ENCODE results near the gene IER5. TPM values are rescaled to one million over a fixed set of nuclear protein-coding genes. Genes with fewer than 3 reads are reported as not detected.

The IER5 gene
- total and polyA plus RNA-seq, 3 experiments from 2014 or later, result 29.0 to 57.2 (median 52.3) TPM

GRCh38 chr1:181079382-181079781 lies 9.1 kb upstream of the IER5 start:
- no peak overlapping the region for H3K4me3 ChIP-seq (ENCODE audit: low read length)
- no peaks in the 10 kb centered on the region for H3K9me3 ChIP-seq (ENCODE audit: low read length)
- ChIA-PET POLR2A (no interaction called here), CTCF (interaction anchor here (1.1 to 4.2 kb wide), 3 partner anchors 36 to 111 kb away, joined by 3 to 27 read pairs (median 3); no protein-coding TSS in a partner anchor)
- Mint-ChIP-seq H3K4me3 (no peak overlapping the region), H3K27me3 (peaks cover 25 to 53% of the 10 kb centered on the region in 2 donors), H3K4me1 (peaks cover under 1 to 9% (median 2%) of the 10 kb centered on the region in 3 donors), H3K27ac (no peak overlapping the region), H3K36me3 (peaks cover 0 to 2% (median 0%) of the 10 kb centered on the region in 3 donors), H3K9me3 (no peaks in the 10 kb centered on the region)
- no peak for DNase-seq
- no peak overlapping the region for H3K27ac ChIP-seq (ENCODE audit: low read depth, low read length)
- H3K27me3 ChIP-seq (ENCODE audit: insufficient read depth, low read length, poor library complexity, severe bottlenecking), result no peaks in the 10 kb centered on the region
- no peaks in the 10 kb centered on the region for H3K36me3 ChIP-seq (ENCODE audit: insufficient read depth, low read length)
- peaks cover 2% of the 10 kb centered on the region for H3K4me1 ChIP-seq (ENCODE audit: insufficient read depth, low read length)

- Mint-ChIP-seq H3K4me1 (peaks cover 3 to 12% (median 4%) of the 10 kb centered on the region in 3 donors), H3K4me3 (no peak overlapping the region)
Observed at GRCh38 chr1:181079920-181080319, 8.6 kb upstream of the IER5 start.

GRCh38 chr1:181080556-181080955 lies 7.9 kb upstream of the IER5 start:
- H3K9me3 ChIP-seq (ENCODE audit: low read length), result no peaks in the 10 kb centered on the region
- CTCF ChIA-PET, result interaction anchor here (4.2 kb wide), 1 partner anchor 63 kb away, joined by 27 read pairs; no protein-coding TSS in a partner anchor
- no peaks in the 10 kb centered on the region for H3K36me3 ChIP-seq (ENCODE audit: insufficient read depth, low read length)
- no peak for DNase-seq
- H3K4me3 Mint-ChIP-seq, result no peak overlapping the region
- H3K27me3 ChIP-seq (ENCODE audit: insufficient read depth, low read length, poor library complexity, severe bottlenecking), result no peaks in the 10 kb centered on the region
- H3K36me3 Mint-ChIP-seq, result no peaks in the 10 kb centered on the region
- H3K27ac ChIP-seq (ENCODE audit: low read depth, low read length), result no peak overlapping the region
- no peak overlapping the region for H3K27ac Mint-ChIP-seq
- H3K9me3 Mint-ChIP-seq, result no peaks in the 10 kb centered on the region
- no peak overlapping the region for H3K4me3 ChIP-seq (ENCODE audit: low read length)
- H3K4me1 ChIP-seq (ENCODE audit: insufficient read depth, low read length), result peaks cover 6% of the 10 kb centered on the region
- POLR2A ChIA-PET, result no interaction called here
- H3K27me3 Mint-ChIP-seq, result peaks cover 25 to 48% of the 10 kb centered on the region in 2 donors
- H3K4me1 Mint-ChIP-seq, result peaks cover 3 to 12% (median 4%) of the 10 kb centered on the region in 3 donors

More at GRCh38 chr1:181079920-181080319, 8.6 kb upstream of the IER5 start:
- no peaks in the 10 kb centered on the region for H3K27me3 ChIP-seq (ENCODE audit: insufficient read depth, low read length, poor library complexity, severe bottlenecking)
- Mint-ChIP-seq H3K27ac (no peak overlapping the region), H3K9me3 (no peaks in the 10 kb centered on the region), H3K36me3 (no peaks in the 10 kb centered on the region), H3K27me3 (peaks cover 25 to 49% of the 10 kb centered on the region in 2 donors)
- no peaks in the 10 kb centered on the region for H3K36me3 ChIP-seq (ENCODE audit: insufficient read depth, low read length)
- no peaks in the 10 kb centered on the region for H3K9me3 ChIP-seq (ENCODE audit: low read length)
- ChIA-PET CTCF (interaction anchor here (1.1 to 4.2 kb wide), 3 partner anchors 36 to 110 kb away, joined by 3 to 27 read pairs (median 3); no protein-coding TSS in a partner anchor), POLR2A (no interaction called here)
- no peak overlapping the region for H3K27ac ChIP-seq (ENCODE audit: low read depth, low read length)
- H3K4me1 ChIP-seq (ENCODE audit: insufficient read depth, low read length), result peaks cover 6% of the 10 kb centered on the region
- DNase-seq, result no peak
- no peak overlapping the region for H3K4me3 ChIP-seq (ENCODE audit: low read length)

- CTCF ChIA-PET, result interaction anchor here (4.2 kb wide), 1 partner anchor 62 kb away, joined by 27 read pairs; no protein-coding TSS in a partner anchor
- Histone ChIP-seq H3K36me3 (ENCODE audit: insufficient read depth, low read length) (no peaks in the 10 kb centered on the region), H3K9me3 (ENCODE audit: low read length) (no peaks in the 10 kb centered on the region), H3K4me3 (ENCODE audit: low read length) (no peak overlapping the region), H3K4me1 (ENCODE audit: insufficient read depth, low read length) (peaks cover 6% of the 10 kb centered on the region), H3K27ac (ENCODE audit: low read depth, low read length) (no peak overlapping the region), H3K27me3 (ENCODE audit: insufficient read depth, low read length, poor library complexity, severe bottlenecking) (no peaks in the 10 kb centered on the region)
- DNase-seq, result no peak
- Mint-ChIP-seq H3K27me3 (peaks cover 21 to 40% of the 10 kb centered on the region in 2 donors), H3K4me3 (no peak overlapping the region), H3K36me3 (no peaks in the 10 kb centered on the region), H3K27ac (no peak overlapping the region), H3K9me3 (no peaks in the 10 kb centered on the region), H3K4me1 (peaks cover 3 to 12% (median 4%) of the 10 kb centered on the region in 3 donors)
- POLR2A ChIA-PET, result no interaction called here
Observed at GRCh38 chr1:181081395-181081794, 7.1 kb upstream of the IER5 start.

GRCh38 chr1:181083842-181084605 lies 4.5 kb upstream of the IER5 start:
- POLR2A ChIA-PET, result interaction anchor here (0.6 to 0.8 kb wide), 2 partner anchors 9 to 57 kb away, joined by 5 to 6 read pairs; no protein-coding TSS in a partner anchor
- Mint-ChIP-seq H3K27ac (peak overlapping the region in 3 of 8 donors; percentile 3 to 71 (median 36)), H3K4me1 (peaks cover 8 to 16% (median 14%) of the 10 kb centered on the region in 3 donors), H3K36me3 (peaks cover 0 to 4% (median 0%) of the 10 kb centered on the region in 3 donors), H3K27me3 (peaks cover 7 to 18% of the 10 kb centered on the region in 2 donors), H3K9me3 (peaks cover 0 to 3% (median 0%) of the 10 kb centered on the region in 5 donors), H3K4me3 (no peak overlapping the region)
- CTCF ChIA-PET, result interaction anchor here (0.7 to 5.7 kb wide), 21 partner anchors 9 to 97 kb away, joined by 3 to 98 read pairs (median 4); partner anchors contain the start of gene MR1
- Histone ChIP-seq H3K4me1 (ENCODE audit: insufficient read depth, low read length) (peaks cover 12% of the 10 kb centered on the region), H3K27me3 (ENCODE audit: insufficient read depth, low read length, poor library complexity, severe bottlenecking) (no peaks in the 10 kb centered on the region), H3K36me3 (ENCODE audit: insufficient read depth, low read length) (no peaks in the 10 kb centered on the region), H3K4me3 (ENCODE audit: low read length) (no peak overlapping the region), H3K9me3 (ENCODE audit: low read length) (no peaks in the 10 kb centered on the region), H3K27ac (ENCODE audit: low read depth, low read length) (no peak overlapping the region)
- DNase-seq, result peak; percentile 26 to 74 (median 55)

GRCh38 chr1:181084606-181084969 lies 3.9 kb upstream of the IER5 start:
- Histone ChIP-seq H3K4me1 (ENCODE audit: insufficient read depth, low read length) (peaks cover 12% of the 10 kb centered on the region), H3K36me3 (ENCODE audit: insufficient read depth, low read length) (no peaks in the 10 kb centered on the region), H3K27me3 (ENCODE audit: insufficient read depth, low read length, poor library complexity, severe bottlenecking) (no peaks in the 10 kb centered on the region), H3K4me3 (ENCODE audit: low read length) (no peak overlapping the region), H3K9me3 (ENCODE audit: low read length) (no peaks in the 10 kb centered on the region), H3K27ac (ENCODE audit: low read depth, low read length) (no peak overlapping the region)
- ChIA-PET POLR2A (no interaction called here), CTCF (interaction anchor here (0.8 to 5.7 kb wide), 17 partner anchors 9 to 96 kb away, joined by 3 to 98 read pairs (median 5); partner anchors contain the start of gene MR1)
- Mint-ChIP-seq H3K4me1 (peaks cover 8 to 16% (median 14%) of the 10 kb centered on the region in 3 donors), H3K27me3 (peaks cover 3 to 12% of the 10 kb centered on the region in 2 donors), H3K9me3 (peaks cover 0 to 3% (median 0%) of the 10 kb centered on the region in 5 donors), H3K27ac (peak overlapping the region in 2 of 8 donors; percentile 3 to 36), H3K36me3 (peaks cover 0 to 6% (median 0%) of the 10 kb centered on the region in 3 donors), H3K4me3 (no peak overlapping the region)
- DNase-seq, result no peak

GRCh38 chr1:181086091-181086490 lies 2.4 kb upstream of the IER5 start:
- CTCF ChIA-PET, result interaction anchor here (0.7 to 5.7 kb wide), 6 partner anchors 18 to 83 kb away, joined by 3 to 98 read pairs (median 12); no protein-coding TSS in a partner anchor
- peaks cover 16% of the 10 kb centered on the region for H3K4me1 ChIP-seq (ENCODE audit: insufficient read depth, low read length)
- no peaks in the 10 kb centered on the region for H3K36me3 ChIP-seq (ENCODE audit: insufficient read depth, low read length)
- peaks cover 0 to 20% (median 0%) of the 10 kb centered on the region in 3 donors for H3K36me3 Mint-ChIP-seq
- H3K4me1 Mint-ChIP-seq, result peaks cover 13 to 22% (median 20%) of the 10 kb centered on the region in 3 donors
- no peak overlapping the region for H3K4me3 Mint-ChIP-seq
- peaks cover 4 to 6% of the 10 kb centered on the region in 2 donors for H3K27me3 Mint-ChIP-seq
- no peaks in the 10 kb centered on the region for H3K27me3 ChIP-seq (ENCODE audit: insufficient read depth, low read length, poor library complexity, severe bottlenecking)
- peaks cover 0 to 3% (median 0%) of the 10 kb centered on the region in 5 donors for H3K9me3 Mint-ChIP-seq
- H3K27ac Mint-ChIP-seq, result peak overlapping the region in 1 of 8 donors; percentile 29
- no peak for DNase-seq
- H3K9me3 ChIP-seq (ENCODE audit: low read length), result no peaks in the 10 kb centered on the region
- H3K4me3 ChIP-seq (ENCODE audit: low read length), result no peak overlapping the region
- POLR2A ChIA-PET, result interaction anchor here (0.6 to 1.0 kb wide), 2 partner anchors 19 to 132 kb away, joined by 4 read pairs; no protein-coding TSS in a partner anchor
- no peak overlapping the region for H3K27ac ChIP-seq (ENCODE audit: low read depth, low read length)
